ENCODE measurements around the gene FUCA1.

The FUCA1 gene

DNA sequence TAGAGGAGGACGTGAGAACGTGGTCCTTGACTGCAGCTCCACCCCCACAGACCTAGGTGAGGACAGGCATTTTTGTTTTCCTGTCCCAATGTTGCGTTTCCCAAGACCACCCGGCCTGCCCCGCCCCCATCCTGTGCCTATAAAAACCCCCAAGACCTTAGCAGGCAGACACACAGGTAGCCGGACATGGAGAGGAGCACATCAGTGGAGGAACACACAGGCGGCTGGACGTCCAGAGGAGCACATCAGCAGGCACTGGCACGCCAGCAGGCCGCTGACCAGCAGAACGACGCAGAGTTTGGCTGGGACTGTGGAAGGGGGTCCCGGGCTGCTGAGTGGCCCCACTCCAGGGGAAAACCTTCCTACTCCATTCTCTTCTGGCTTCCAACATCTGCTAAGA is 30.2 kb downstream of the FUCA1 start:
- TF ChIP-seq TEAD4 (IDR thresholded peaks at IDR 0.05) (no peak), YY1 (IDR thresholded peaks at IDR 0.05; ENCODE audit: low read depth) (no peak), TAF1 (IDR thresholded peaks at IDR 0.05; ENCODE audit: low read depth) (no peak), CEBPB (IDR thresholded peaks at IDR 0.05) (no peak), ZBTB7A (IDR thresholded peaks at IDR 0.05; ENCODE audit: low read depth) (no peak), USF1 (IDR thresholded peaks at IDR 0.05) (no peak), RAD21 (IDR thresholded peaks at IDR 0.05; ENCODE audit: low read depth) (no peak), EP300 (IDR thresholded peaks at IDR 0.05; ENCODE audit: borderline replicate concordance) (no peak)

DNA sequence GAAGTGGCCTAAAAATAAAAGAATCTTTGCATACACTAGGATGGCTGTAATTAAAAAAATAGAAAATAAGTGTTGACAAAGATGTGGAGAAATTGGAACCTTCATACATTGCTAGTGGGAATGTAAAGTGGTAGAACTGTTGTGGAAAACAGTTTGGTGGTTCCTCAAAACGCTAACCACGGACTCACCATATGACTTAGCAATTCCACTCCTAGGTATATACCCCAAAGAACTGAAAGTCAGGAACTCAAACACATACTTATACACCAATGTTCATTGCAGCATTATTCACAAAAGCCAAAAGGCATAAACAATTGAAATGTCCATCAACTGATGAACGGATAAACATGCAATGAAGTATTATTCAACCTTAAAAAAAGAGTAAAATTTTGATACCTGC is 32.1 kb downstream of the FUCA1 start:
- TF ChIP-seq MAX (IDR thresholded peaks at IDR 0.05) = no peak

- no peak for TF ChIP-seq CEBPB (IDR thresholded peaks at IDR 0.05)
- TF ChIP-seq EGR1 (IDR thresholded peaks at IDR 0.05) = no peak
- TF ChIP-seq EP300 (IDR thresholded peaks at IDR 0.05; ENCODE audit: borderline replicate concordance) = no peak
Observed at GRCh38 chr1:23827717-23828116, 40.4 kb downstream of the FUCA1 start.

DNA sequence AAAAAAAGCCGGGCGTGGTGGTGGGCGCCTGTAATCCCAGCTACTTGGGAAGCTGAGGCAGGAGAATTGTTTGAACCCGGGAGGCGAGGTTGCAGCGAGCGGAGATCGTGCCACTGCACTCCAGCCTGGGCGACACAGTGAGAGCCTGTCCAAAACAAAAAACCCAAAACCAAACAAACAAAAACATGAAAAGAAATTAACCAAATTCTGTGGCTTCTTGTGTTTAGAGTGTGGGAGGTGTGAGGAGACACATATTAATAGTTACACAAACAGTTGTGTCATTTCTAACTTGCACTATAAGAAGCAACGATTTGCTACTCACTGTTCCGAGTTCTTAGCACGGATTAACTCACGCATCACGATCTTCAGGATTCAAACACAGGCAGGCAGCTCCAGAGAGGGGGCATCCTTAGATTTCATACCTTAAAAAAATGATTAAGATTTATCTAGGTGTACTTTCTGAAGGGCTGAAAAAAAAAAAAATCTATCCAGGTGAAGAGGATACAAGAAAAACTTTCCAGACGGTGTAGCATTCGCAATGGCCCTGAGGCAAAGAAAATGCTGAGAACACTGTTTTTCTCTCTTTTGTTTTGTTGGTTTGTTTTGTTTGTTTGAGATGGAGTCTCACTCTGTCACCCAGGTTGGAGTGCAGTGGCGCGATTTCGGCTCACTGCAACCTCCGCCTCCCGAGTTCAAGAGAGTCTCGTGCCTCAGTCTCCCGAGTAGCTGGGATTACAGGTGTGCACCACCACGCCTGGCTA is 42.1 kb downstream of the FUCA1 start:
- no peak for TF ChIP-seq CREB1 (IDR thresholded peaks at IDR 0.05; ENCODE audit: low read depth)

GRCh38 chr1:23825076-23825761 is 42.9 kb downstream of the FUCA1 start, which contains the start of gene HMGCL:
Gene HMGCL (minus strand): TSS chr1:23825429. CDS start chr1:23825415, 14 bp downstream.
- TF ChIP-seq RAD21 (IDR thresholded peaks at IDR 0.05; ENCODE audit: low read depth) (no peak), EP300 (IDR thresholded peaks at IDR 0.05; ENCODE audit: borderline replicate concordance) (no peak), NFIC (IDR thresholded peaks at IDR 0.05) (peak; percentile 34; the same call in 1 of the 2 replicates), TAF1 (IDR thresholded peaks at IDR 0.05; ENCODE audit: low read depth) (peak; percentile 100), USF1 (IDR thresholded peaks at IDR 0.05) (peak; percentile 97), TEAD4 (IDR thresholded peaks at IDR 0.05) (0 out of 2 replicates have a peak, but pooled peaks have one; percentile 9), TCF12 (IDR thresholded peaks at IDR 0.05; ENCODE audit: low read depth) (peak; percentile 84), CREB1 (IDR thresholded peaks at IDR 0.05; ENCODE audit: low read depth) (no peak), MAX (IDR thresholded peaks at IDR 0.05) (peak; percentile 82), ZBTB7A (IDR thresholded peaks at IDR 0.05; ENCODE audit: low read depth) (peak; percentile 91), EGR1 (IDR thresholded peaks at IDR 0.05) (peak; percentile 91), YY1 (IDR thresholded peaks at IDR 0.05; ENCODE audit: low read depth) (peak; percentile 98)
- TF ChIP-seq, protein P1, sequence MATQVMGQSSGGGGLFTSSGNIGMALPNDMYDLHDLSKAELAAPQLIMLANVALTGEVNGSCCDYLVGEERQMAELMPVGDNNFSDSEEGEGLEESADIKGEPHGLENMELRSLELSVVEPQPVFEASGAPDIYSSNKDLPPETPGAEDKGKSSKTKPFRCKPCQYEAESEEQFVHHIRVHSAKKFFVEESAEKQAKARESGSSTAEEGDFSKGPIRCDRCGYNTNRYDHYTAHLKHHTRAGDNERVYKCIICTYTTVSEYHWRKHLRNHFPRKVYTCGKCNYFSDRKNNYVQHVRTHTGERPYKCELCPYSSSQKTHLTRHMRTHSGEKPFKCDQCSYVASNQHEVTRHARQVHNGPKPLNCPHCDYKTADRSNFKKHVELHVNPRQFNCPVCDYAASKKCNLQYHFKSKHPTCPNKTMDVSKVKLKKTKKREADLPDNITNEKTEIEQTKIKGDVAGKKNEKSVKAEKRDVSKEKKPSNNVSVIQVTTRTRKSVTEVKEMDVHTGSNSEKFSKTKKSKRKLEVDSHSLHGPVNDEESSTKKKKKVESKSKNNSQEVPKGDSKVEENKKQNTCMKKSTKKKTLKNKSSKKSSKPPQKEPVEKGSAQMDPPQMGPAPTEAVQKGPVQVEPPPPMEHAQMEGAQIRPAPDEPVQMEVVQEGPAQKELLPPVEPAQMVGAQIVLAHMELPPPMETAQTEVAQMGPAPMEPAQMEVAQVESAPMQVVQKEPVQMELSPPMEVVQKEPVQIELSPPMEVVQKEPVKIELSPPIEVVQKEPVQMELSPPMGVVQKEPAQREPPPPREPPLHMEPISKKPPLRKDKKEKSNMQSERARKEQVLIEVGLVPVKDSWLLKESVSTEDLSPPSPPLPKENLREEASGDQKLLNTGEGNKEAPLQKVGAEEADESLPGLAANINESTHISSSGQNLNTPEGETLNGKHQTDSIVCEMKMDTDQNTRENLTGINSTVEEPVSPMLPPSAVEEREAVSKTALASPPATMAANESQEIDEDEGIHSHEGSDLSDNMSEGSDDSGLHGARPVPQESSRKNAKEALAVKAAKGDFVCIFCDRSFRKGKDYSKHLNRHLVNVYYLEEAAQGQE (IDR thresholded peaks at IDR 0.05; ENCODE audit: low read depth) = no peak

DNA sequence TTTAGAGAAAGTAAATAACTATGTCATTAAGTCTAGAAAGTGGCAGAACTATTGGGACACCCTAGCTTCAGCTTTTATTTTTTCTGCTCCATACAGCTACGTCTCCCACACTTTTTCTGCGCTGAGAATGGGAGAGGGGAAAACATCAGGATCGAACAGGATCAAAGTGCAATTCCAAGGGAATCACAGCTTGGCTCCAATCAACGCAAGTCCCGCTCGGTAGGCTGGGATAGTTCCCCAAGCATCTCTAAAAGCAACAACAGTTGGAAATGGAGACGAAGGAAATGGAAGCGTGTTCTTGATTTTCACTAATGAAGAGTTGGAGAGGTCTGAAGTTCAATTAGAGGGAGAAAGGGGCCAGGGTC is 43.4 kb downstream of the FUCA1 start:
- TF ChIP-seq TEAD4 (IDR thresholded peaks at IDR 0.05) (no peak), ZBTB7A (IDR thresholded peaks at IDR 0.05; ENCODE audit: low read depth) (no peak), TAF1 (IDR thresholded peaks at IDR 0.05; ENCODE audit: low read depth) (no peak), CREB1 (IDR thresholded peaks at IDR 0.05; ENCODE audit: low read depth) (no peak), USF1 (IDR thresholded peaks at IDR 0.05) (no peak), EGR1 (IDR thresholded peaks at IDR 0.05) (no peak), NFIC (IDR thresholded peaks at IDR 0.05) (no peak), MAX (IDR thresholded peaks at IDR 0.05) (no peak), CEBPB (IDR thresholded peaks at IDR 0.05) (no peak)
- TF ChIP-seq, protein P1 (IDR thresholded peaks at IDR 0.05; ENCODE audit: low read depth) = no peak
